HG03103 (cell line): ENCODE measurements around the gene CALU.

Source experiments
- ATAC-seq: cut with Tn5 transposase; IDR thresholded peaks from one replicate; pipeline ENCODE4 v1.9.1; 2021; ENCODE audit warnings: low read depth; ENCODE audit not compliant: unreplicated experiment

Gene CALU

GRCh38 chr7:128805225-128805624 lies 66.1 kb downstream of the CALU start:
- ATAC-seq = no peak

GRCh38 chr7:128807191-128807590 lies 68.0 kb downstream of the CALU start:
- ATAC-seq = no peak

DNA sequence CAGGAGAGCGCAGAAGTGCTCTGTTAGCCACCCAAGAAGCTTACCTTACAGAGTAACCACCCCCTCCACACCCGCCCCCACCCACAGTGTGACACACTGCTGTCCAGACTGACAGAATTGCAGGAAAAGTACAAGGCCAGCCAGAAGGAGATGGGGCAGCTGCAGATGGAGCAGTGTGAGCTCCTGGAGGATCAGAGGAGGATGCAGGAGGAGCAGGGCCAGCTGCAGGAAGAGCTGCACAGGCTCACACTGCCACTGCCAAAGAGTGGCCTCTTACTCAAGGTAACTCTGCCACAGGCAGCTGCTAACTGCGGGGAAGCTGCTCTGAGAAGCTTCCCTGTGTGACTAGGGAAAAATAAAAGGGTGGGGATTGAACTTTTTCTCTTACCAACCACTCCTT lies 70.2 kb downstream of the CALU start:
- ATAC-seq = no peak

DNA sequence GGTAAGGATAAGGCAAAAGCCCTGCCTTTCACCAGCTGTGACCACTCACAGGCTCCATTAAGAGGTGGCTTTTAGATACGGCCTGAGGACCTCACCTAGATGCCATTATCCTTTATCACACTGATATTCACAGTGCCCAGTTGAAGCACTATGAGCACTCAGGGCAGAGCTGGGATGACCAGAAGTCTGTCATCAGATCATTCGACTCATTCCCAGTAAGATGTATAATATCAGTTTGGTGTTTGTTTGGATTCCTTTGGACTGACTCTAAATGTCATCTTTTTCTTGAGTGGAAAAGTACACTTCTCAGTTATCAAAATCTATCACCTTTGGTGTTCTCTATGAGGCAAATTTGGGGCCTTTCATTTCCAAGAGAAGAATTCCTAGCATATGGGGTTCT lies 71.3 kb downstream of the CALU start:
- ATAC-seq = no peak

GRCh38 chr7:128810997-128811396 lies 71.8 kb downstream of the CALU start:
- ATAC-seq = no peak

DNA sequence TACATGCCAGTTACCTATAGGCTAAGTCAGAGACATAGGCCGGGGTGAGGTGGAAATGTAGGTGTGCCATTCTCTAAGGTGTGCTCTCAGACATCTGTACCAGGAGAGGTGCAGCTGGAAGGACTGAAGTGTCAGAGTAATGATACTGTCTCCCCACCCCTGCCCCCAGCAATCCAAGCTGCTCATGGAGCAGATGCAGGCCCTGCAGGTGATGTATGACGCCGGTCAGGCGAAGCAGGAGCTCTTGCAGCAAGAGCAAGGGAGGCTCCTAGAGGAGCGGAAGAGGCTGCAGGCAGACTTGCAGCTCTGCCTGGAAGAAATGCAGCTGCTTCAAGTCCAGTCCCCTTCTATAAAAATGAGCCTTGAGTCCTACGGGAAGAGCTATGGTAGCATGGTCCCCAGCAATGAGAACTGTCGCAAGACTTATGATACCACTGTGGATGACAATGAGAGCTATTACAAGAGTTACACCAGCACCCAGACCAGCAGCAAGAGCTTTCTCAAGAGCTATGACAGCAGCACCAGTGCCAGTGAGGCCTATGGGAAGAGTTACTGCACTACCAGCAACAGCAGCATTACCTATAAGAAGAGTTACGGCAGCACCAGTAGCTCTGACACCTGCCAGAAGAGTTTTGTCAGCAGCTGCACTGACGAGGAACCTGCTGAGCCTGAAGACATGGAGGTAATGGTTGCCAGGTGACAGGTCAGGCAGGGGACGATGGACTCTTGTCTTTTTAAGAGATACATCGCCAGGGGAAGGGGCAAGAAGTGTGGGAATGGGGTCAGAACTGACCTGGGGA lies 72.7 kb downstream of the CALU start:
- ATAC-seq = no peak

DNA sequence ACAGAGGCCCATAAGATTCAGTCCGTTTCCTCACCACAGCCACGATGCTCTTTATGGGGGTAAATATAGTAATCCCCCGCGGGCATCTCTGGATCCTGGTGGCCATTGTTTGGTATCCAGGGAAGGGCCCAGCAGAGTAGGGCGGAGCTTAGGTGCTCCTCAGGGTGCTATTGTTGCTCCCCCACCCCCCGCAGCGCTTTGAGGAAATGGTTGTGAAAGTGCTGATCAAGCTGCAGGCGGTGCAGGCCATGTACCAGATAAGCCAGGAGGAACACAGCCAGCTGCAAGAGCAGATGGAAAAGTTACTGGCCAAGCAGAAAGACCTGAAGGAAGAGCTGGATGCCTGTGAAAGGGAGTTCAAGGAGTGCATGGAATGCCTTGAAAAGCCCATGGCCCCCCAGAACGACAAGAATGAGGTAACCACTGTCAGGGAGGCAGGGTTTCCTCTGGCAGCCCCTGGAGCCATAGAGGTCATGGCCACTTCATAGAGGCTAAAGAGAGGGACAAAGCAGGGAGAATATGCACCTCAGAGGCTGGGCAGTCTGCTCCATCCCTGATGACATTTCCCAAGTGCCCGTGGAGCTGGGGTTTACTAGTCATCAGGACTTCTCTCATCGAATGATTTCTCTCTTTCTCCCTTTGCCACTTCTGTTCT lies 73.5 kb downstream of the CALU start:
- no peak for ATAC-seq

DNA sequence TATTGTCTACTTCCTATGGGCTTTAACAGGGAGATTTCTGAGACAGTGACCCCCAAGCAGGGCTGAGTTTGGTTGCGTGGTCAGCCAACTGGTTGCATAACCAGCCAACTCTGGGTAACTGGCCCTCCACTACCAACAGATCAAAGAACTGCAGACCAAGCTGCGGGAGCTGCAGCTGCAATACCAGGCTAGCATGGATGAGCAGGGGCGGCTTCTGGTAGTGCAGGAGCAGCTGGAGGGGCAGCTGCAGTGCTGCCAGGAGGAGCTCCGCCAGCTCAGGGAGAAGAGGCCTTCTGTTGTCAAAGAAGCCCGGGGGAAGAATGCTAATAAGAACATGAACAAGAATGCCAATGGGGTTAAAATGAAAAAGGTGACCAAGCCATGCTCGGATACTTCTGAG lies 75.3 kb downstream of the CALU start:
- no peak for ATAC-seq

GRCh38 chr7:128815289-128815942 lies 76.3 kb downstream of the CALU start:
- ATAC-seq = no peak

GRCh38 chr7:128818694-128819093 lies 79.5 kb downstream of the CALU start:
- ATAC-seq = no peak
